GM19463 (cell line): ENCODE data around the gene REXO4.

Source experiments
- ATAC-seq: cut with Tn5 transposase; IDR thresholded peaks from one replicate; pipeline ENCODE4 v1.9.1; 2021; ENCODE audit warnings: mild to moderate bottlenecking, moderate library complexity; ENCODE audit not compliant: unreplicated experiment

The REXO4 gene

GRCh38 chr9:133369933-133370332 is 47.9 kb downstream of the REXO4 start:
- no peak for ATAC-seq

DNA sequence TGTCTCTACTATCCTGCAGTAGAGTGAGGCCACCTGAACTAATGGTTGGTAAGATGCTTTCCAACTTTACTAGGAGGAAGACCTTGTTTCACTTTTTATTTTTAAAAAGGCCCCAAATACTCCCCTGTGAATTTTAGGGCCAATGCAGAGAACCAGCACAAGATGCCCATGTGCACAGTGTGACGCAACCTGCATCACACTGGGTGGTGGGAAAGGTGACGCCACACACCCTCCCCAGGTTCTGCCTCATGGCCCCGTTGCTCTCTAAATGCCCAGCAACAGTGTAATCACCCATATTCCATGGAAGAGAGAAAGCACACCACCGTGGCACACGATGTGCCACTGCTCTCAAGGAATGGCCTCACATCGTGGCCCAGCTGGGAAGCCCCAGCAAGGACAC is 48.4 kb downstream of the REXO4 start:
- ATAC-seq, result no peak

- ATAC-seq, result no peak
These were observed 49.4 kb downstream of the REXO4 start for GRCh38 chr9:133368249-133368881.

DNA sequence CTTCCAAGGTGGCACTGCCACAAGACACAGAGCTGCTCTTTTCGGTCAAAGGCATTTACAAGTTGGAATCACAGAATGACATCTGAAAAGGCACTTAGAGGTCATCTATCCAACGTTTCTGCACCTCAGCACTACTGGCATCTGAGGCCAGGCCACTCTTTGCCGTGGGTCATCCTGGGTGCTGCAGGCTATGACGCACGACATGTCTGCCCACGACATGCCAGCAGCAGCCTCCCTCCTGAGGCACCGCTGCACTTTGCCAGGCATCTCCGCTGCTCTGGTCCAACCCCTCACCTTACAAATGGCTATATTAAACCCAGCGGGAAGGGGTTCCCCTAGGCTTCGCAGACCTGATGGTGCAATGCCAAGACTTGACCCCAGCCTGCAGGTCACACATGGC is 50.0 kb downstream of the REXO4 start:
- no peak for ATAC-seq

DNA sequence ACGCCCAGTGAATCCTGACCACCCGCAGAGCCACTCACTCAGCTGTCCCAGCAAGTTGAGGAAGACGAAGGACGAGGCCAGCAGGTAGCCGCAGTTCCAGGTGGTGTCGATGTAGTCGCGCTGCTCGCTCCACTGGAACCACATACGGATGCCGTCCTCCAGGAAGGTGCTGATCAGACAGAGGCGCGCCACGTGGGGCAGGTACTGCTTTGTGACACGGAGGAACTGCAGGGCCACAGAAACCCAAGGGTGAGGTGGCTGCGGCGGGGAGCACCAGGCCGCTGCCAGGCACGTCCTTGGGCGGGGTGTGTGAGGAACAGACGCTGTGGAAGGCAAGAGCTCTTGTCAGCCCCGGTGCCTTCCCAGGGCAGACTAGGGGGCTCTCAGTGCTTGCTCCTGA is 50.6 kb downstream of the REXO4 start:
- no peak for ATAC-seq

GRCh38 chr9:133366435-133366834 is 51.4 kb downstream of the REXO4 start:
- no peak for ATAC-seq

DNA sequence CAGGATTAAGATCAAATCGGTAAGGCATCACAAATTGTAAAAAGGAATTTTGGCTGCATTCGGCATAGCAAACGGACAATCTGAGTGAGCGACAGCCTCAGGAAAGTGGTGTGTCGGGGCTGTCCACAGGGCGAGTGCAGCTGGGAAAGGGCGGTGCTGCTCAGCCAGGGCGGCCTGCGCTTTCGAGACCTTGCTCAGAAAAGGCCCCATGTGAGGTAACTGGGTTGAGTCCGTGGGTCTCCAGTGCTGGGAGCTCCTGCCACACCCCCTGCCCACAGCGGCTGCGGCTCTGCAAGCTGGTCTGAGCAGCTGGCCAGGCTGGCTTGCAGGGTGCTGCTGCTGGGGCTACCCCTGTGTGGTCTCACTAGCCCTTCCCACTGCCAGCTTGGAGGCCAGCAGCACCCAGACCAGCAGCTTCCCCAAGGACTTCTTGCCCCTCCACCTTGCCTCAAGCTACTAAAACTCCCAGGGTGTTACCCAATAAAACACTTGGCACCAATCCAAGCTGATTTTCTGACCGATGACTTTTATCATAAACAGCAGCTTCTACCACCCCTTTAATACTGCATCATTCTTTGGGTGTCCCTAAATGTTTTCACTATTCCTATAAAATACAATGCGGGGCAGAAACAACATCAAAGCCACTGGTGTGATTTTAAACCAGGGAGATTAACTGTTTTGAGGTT is 55.3 kb downstream of the REXO4 start:
- ATAC-seq, result no peak

- no peak for ATAC-seq
These were observed 56.2 kb downstream of the REXO4 start for GRCh38 chr9:133361507-133362092.

GRCh38 chr9:133360400-133361393 is 57.1 kb downstream of the REXO4 start:
- ATAC-seq, result no peak

DNA sequence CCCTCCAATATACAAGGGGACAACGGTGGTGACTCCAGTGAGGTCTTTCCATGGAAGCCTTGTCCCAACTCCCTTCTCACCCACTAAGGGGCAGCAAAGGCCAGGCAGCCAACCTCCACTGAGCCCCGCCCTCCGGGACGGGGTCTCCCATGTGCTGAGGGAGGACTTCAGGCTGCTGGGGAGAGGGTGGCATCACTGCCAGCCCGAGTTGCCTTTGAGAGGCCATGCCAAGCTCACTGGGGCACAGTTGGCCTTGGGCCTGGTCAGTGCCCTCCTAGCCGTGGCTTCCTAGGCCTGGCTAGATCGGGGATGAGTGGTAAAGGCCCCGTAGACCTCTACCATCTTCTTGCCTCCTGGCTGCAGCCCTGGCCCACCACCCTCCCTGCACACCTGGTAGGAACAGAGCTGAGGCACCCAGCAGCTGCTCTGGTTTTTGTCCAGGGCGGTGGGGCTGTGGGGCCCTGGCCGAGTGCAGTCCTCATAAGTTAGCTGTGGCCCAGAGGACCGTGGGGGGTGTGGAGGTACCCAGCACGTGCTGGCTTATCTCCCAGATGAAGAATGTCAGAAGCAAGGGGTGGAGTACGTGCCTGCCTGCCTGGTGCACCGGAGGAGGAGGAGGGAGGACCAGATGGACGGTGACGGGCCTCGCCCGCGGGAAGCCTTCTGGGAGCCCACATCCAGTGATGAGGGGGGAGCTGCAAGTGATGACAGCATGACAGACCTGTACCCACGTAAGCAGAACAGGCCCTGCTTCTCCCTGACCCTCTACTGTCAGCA is 58.2 kb downstream of the REXO4 start:
- ATAC-seq, result no peak

GRCh38 chr9:133357656-133358055 is 60.2 kb downstream of the REXO4 start:
- ATAC-seq, result no peak

DNA sequence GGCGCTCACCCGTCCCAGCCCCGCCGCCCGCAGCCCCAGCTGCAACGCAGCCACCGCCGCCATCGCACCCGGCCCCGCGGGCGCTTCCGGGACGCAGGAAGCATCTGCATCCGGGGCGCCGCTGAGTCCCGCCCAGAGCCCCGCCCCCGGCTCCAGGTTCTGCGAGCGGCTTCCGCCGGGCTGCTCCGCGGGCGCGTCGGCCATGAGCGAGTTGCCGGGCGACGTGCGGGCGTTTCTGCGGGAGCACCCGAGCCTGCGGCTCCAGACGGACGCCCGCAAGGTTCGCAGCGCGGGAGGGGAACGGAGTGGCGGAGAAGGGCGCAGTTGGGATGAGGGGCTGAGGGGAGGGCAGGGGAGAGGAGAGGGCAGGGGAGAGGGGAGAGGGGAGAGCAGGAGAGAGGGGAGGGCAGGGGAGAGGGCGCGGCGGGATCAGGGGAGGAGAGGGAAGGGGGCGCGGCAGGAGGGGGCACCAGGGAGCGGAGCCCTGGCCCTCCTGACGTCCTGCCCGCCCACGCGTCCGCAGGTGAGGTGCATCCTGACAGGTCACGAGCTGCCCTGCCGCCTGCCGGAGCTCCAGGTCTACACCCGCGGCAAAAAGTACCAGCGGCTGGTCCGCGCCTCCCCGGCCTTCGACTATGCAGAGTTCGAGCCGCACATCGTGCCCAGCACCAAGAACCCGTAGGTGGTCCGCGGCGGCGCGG is 61.3 kb downstream of the REXO4 start, which contains the start of the genes SURF1 and SURF2:
TSS of gene SURF1 (minus strand) at position 97 of the 701 bp plus-strand sequence. CDS start at position 63, 34 bp downstream.
TSS of gene SURF2 (plus strand) at position 160 of the 701 bp plus-strand sequence. CDS start at position 203, 43 bp downstream.
- peak; percentile 76 for ATAC-seq
